Sciatic nerve (tissue), 2 donors: ENCODE data around the gene SST. TPM values are rescaled to one million over a fixed set of nuclear protein-coding genes. Genes with fewer than 3 reads are reported as not detected.

Source experiments
- ATAC-seq: fragments of 200-7000 bp; cut with Tn5 transposase; one replicate; pipeline ENCODE4 v1.9.1; 2020; ENCODE audit warnings: mild to moderate bottlenecking, moderate library complexity
- DNase-seq: peaks from one replicate; pipeline ENCODE4 v3.0.0-alpha.2; 2020; ENCODE audit warnings: low spot score
- intact Hi-C: fragments of 100-400 bp; cut with DNase I; formaldehyde crosslinking; loops from one replicate; pipeline ENCODE4 v1.14.2; 2022
- total RNA-seq: library from RNA; stranded (reverse); fragmentation: NEBNext Ultra II Directional; extraction: Animal tissue kit (Norgen Biotek cat#: 25700); gene quantifications from one replicate; pipeline ENCODE4 v1.2.1, GENCODE V29; 2021
- donor health status: DM: no; HTN: no; CAD: no.
- donor health status: DM: no; HTN: no; CAD: no.

Gene SST
- total RNA-seq = not detected

DNA sequence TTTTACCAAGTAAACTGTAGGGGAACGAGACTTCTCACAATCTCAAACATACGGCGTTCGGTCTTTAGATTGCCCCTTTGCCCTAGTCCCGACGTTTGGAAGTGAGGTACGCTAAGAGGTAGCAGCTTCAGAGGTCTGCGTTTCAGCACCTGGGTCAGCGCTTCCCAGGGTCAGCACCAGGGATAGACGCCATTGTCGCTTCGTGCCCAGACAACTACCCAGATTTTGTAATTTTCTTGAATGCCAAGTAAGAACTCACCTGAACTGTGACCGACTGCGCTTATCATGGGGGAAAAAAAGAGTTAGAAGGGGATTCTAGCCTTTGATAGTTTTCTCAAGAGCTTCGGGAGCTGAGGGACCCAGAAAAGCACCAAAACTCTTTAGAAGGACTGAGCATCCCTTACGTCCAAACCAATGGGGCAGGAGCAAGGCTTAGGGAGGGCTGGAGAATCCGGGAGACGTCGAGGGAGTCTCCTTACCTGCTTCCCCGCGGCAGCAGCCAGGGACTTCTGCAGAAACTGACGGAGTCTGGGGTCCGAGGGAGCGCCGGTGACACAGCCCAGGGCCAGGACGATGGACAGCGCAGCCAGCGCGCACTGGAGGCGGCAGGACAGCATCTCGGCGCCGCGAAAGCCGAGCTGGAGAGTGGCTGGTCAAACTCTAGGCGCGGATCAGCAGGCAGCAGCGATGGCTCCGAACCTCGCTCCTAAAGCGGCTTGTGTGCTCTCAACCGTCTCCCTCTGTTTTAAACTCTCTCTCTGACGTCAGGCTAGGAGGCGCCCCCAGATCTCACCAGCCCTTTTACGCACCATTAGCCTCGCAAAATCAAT, at the start of gene SST:
Gene SST (minus strand): TSS at position 720 of the 830 bp plus-strand sequence. CDS start 103 bp downstream, at position 617.
- intact Hi-C loops = no loop called here
- no peak for DNase-seq
- ATAC-seq = peak; percentile 64

GRCh38 chr3:187719628-187720336, 49.6 kb upstream of the SST start:
- no peak for DNase-seq
- peak; percentile 29 for ATAC-seq
- intact Hi-C loops = loop anchor here (10.0 kb wide), 1 partner anchor 1415 kb away; no protein-coding TSS in a partner anchor

GRCh38 chr3:187718802-187719201, 48.6 kb upstream of the SST start:
- intact Hi-C loops = no loop called here
- DNase-seq (no peak), ATAC-seq (no peak)

DNA sequence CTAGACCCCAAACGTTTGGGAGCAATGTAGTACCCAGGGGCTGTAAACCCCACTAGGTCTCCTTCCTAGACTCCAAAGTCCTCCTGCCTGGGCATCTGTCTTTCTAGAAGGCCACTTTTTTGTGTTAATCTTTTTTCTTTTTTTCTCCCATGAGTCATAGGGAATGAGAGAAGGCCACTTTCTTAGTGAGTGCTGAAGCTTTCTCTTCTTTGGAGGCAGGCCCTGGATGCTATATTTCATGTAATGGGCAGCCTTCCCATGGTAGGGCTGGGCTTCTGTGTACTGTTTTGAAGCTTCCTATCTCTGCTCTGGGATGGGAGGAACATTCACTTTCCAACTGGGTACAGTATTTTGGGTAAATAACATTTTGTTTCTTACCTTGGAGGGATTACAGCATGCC, 47.4 kb upstream of the SST start:
- ATAC-seq (no peak), DNase-seq (no peak)
- intact Hi-C loops = no loop called here

DNA sequence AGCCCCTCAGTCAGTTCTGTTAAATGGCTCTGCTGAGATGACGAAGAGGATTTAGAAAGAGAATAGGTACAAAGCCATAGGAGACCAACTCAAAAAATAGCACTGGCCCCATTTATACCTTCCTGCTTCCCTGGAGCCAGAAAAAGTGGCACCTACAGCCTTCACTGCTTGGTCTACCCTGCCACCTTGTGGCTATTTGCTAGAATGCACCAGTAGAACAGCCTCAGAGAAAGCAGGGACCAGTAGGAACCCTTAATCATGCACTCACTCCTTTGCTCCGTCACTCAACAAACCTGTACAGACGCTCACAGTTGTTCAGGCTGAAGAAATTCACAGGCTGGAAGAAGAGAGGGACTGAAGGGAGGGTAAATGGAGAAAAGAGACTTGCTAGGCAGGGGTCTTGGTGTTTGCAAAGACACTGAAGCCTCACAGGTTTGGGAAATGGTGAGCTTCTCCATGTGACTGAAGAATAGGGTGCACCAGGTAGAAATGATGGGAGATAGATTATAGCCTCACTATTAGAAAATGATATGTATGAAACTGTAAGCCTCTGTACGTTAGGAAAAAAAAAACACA, 44.3 kb upstream of the SST start:
- ATAC-seq (peak; percentile 89), DNase-seq (peak; percentile 77)
- intact Hi-C loops = no loop called here

DNA sequence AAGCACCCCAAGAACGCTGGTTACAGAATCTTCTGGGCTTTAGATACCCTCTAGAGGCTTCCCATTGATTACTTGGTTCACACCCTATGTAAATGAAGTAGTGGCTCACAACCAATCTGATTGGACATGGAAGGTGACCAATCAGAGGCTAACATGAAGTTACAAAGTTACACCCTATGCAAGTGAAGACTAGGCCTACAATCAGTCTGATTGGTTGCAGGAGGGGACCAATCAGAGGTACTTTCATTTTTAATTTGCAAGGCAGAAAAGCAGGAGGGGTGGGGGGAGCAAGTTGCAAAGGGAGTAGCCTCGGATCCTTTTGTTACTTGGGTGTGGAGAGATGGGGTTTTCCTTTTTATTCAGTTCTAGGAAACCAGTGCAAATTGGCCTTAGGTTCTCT, 43.3 kb upstream of the SST start:
- DNase-seq (no peak), ATAC-seq (peak; percentile 62)
- intact Hi-C loops = no loop called here

- ATAC-seq (no peak), DNase-seq (no peak)
- intact Hi-C loops = no loop called here
Measured at GRCh38 chr3:187709155-187709554, 39.0 kb upstream of the SST start.

DNA sequence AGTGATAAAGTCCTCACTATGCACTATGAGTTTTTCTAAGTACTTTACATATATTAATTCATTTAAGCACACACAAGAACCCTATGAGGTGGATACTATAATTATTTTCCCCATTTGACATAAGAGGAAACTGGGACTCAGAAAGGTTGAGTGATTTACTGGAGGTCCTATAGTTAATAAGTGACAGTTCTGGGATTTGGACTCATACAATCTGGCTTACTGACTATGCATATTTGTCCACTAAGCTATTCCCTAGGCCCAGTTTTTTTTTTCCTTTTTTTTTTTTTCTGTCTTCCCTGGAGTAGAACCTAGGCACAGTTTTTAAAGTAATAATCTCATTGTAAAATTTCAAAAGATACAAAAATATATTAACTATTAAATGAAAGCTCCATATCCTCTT, 38.5 kb upstream of the SST start:
- ATAC-seq = no peak
- DNase-seq = no peak
- intact Hi-C loops = no loop called here

GRCh38 chr3:187706971-187707370, 36.8 kb upstream of the SST start:
- peak; percentile 77 for DNase-seq
- intact Hi-C loops = no loop called here
- no peak for ATAC-seq

DNA sequence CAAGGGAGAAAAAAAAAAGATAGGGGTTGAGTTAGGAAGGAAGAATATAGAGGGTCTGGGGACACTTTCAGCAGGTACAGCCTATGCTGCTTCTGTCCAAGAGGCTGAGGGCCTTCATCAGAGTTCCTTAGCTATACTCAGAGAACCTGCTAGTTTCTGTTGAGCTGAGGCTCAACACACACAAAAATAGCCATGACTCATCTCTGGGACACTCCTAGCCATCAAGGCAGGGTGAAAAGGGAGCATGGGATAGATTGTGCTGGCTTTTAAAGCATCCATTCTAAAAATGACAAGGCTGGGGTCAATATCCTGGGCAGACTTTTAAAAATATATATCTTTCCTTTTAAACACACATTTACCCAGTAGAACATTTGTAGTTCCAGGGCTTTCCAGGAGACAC, 35.0 kb upstream of the SST start:
- ATAC-seq = no peak
- intact Hi-C loops = no loop called here
- no peak for DNase-seq

- no peak for ATAC-seq
- intact Hi-C loops = no loop called here
- no peak for DNase-seq
Measured at GRCh38 chr3:187702507-187703033, 32.4 kb upstream of the SST start, which contains the start of gene RTP2. Gene RTP2 (minus strand): TSS chr3:187702557. CDS start chr3:187702128, 429 bp downstream.

GRCh38 chr3:187700249-187700648, 30.1 kb upstream of the SST start:
- ATAC-seq = no peak
- intact Hi-C loops = no loop called here

GRCh38 chr3:187698499-187699399, 28.6 kb upstream of the SST start:
- ATAC-seq = no peak
- no peak for DNase-seq
- intact Hi-C loops = no loop called here

More at GRCh38 chr3:187700249-187700648, 30.1 kb upstream of the SST start:
- no peak for DNase-seq

- intact Hi-C loops = no loop called here
- ATAC-seq = no peak
- no peak for DNase-seq
Measured at GRCh38 chr3:187696021-187696420, 25.8 kb upstream of the SST start.

- DNase-seq (no peak), ATAC-seq (peak; percentile 16)
- intact Hi-C loops = no loop called here
Measured at GRCh38 chr3:187695449-187695848, 25.3 kb upstream of the SST start.

GRCh38 chr3:187694801-187695200, 24.6 kb upstream of the SST start:
- no peak for ATAC-seq
- no peak for DNase-seq
- intact Hi-C loops = no loop called here

- ATAC-seq (no peak), DNase-seq (no peak)
- intact Hi-C loops = no loop called here
Measured at GRCh38 chr3:187693431-187693830, 23.2 kb upstream of the SST start.

DNA sequence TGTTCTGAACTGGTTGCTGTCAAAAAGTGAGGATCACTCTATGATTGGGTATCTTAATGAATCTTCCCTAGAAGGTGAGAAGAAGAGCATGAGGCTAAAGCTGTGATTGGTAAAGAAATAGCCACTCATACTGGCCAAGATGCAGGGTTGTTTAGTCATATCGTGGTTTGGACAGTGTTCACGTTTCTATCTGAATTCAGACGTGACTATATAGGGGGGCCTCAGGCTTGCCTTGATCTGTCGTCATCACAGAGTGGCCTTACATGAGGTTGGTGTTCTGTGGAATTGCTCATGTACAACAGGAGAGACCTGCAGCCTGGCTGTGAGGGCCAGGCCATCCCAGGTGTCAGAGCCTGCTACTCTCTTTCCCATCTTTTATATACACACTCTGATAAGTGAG, 19.8 kb upstream of the SST start:
- intact Hi-C loops = no loop called here
- no peak for ATAC-seq

More for the DNA sequence above, 19.8 kb upstream of the SST start:
- no peak for DNase-seq
